Measurements from ENCODE around the gene CD1B. TPM values are rescaled to one million over a fixed set of nuclear protein-coding genes. Genes with fewer than 3 reads are reported as not detected.
"Not testable (repeated sequence)": the region's sequence is repeated elsewhere in the genome, so short reads cannot be mapped to it uniquely, and the experiment has no call there.

The CD1B gene
- total and polyA plus RNA-seq, 2 experiments from 2014 or later: not detected

- no peaks in the 10 kb centered on the region for H3K9me2 ChIP-seq (replicated peaks; ENCODE audit: insufficient read depth)
- H3K4me2 ChIP-seq: no peak overlapping the region
- no peaks in the 10 kb centered on the region for H3K36me3 ChIP-seq (replicated peaks; ENCODE audit: insufficient read depth, low read depth)
- no peak overlapping the region for H3K4me3 ChIP-seq
- H3K27me3 ChIP-seq: no peaks in the 10 kb centered on the region
- no peaks in the 10 kb centered on the region for H3K9me3 ChIP-seq (ENCODE audit: low read depth)
- no peak overlapping the region for H2AFZ ChIP-seq
- H3K79me2 ChIP-seq: no peaks in the 10 kb centered on the region
- no peak overlapping the region for H3K27ac ChIP-seq
- DNase-seq (ENCODE audit: low spot score): no peak
- TF ChIP-seq EZH2 (IDR thresholded peaks at IDR 0.05; ENCODE audit: borderline replicate concordance) (no peak), EZH2phosphoT487 (IDR thresholded peaks at IDR 0.05; ENCODE audit: low read depth, severe bottlenecking, unreplicated experiment) (no peak), CTCF (IDR thresholded peaks at IDR 0.05; ENCODE audit: poor library complexity) (no peak)
- H4K20me1 ChIP-seq (ENCODE audit: insufficient read depth, poor library complexity, severe bottlenecking): no peaks in the 10 kb centered on the region
- 75% methylated on average over 7 of the region's 7 CpGs for WGBS (ENCODE audit: low lambda C conversion rate, missing lambda C conversion rate)
- H3K4me1 ChIP-seq (ENCODE audit: insufficient read depth): no peaks in the 10 kb centered on the region
Observed at GRCh38 chr1:158285756-158286241, 45.5 kb downstream of the CD1B start.

- H3K79me2 ChIP-seq: no peaks in the 10 kb centered on the region
- 72% methylated on average over 2 of the region's 2 CpGs for WGBS (ENCODE audit: low lambda C conversion rate, missing lambda C conversion rate)
- H3K27ac ChIP-seq: no peak overlapping the region
Observed at GRCh38 chr1:158283965-158284364, 47.4 kb downstream of the CD1B start.

GRCh38 chr1:158282421-158282820 lies 48.9 kb downstream of the CD1B start:
- H4K20me1 ChIP-seq (ENCODE audit: insufficient read depth, poor library complexity, severe bottlenecking); H3K9me3 ChIP-seq (ENCODE audit: low read depth): not testable (repeated sequence)
- WGBS (ENCODE audit: low lambda C conversion rate, missing lambda C conversion rate): 83% methylated on average over 2 of the region's 2 CpGs

More at GRCh38 chr1:158283965-158284364, 47.4 kb downstream of the CD1B start:
- Histone ChIP-seq H3K4me3 (no peak overlapping the region), H3K9me3 (ENCODE audit: low read depth) (no peaks in the 10 kb centered on the region), H3K4me2 (no peak overlapping the region), H3K27me3 (no peaks in the 10 kb centered on the region), H3K4me1 (ENCODE audit: insufficient read depth) (no peaks in the 10 kb centered on the region), H4K20me1 (ENCODE audit: insufficient read depth, poor library complexity, severe bottlenecking) (no peaks in the 10 kb centered on the region), H2AFZ (no peak overlapping the region), H3K9me2 (replicated peaks; ENCODE audit: insufficient read depth) (no peaks in the 10 kb centered on the region), H3K36me3 (replicated peaks; ENCODE audit: insufficient read depth, low read depth) (no peaks in the 10 kb centered on the region)
- DNase-seq (ENCODE audit: low spot score): no peak
- TF ChIP-seq EZH2phosphoT487 (IDR thresholded peaks at IDR 0.05; ENCODE audit: low read depth, severe bottlenecking, unreplicated experiment) (no peak), EZH2 (IDR thresholded peaks at IDR 0.05; ENCODE audit: borderline replicate concordance) (no peak), CTCF (IDR thresholded peaks at IDR 0.05; ENCODE audit: poor library complexity) (no peak)

More at GRCh38 chr1:158282421-158282820, 48.9 kb downstream of the CD1B start:
- not testable (repeated sequence) for H3K36me3 ChIP-seq (replicated peaks; ENCODE audit: insufficient read depth, low read depth); H3K79me2 ChIP-seq; H3K9me2 ChIP-seq (replicated peaks; ENCODE audit: insufficient read depth); DNase-seq (ENCODE audit: low spot score); H3K4me1 ChIP-seq (ENCODE audit: insufficient read depth); H3K4me3 ChIP-seq; H3K4me2 ChIP-seq; H3K27me3 ChIP-seq; H2AFZ ChIP-seq; H3K27ac ChIP-seq

Other genes starting within 250 kb of the CD1B start
- gene CD1D, start 150.6 kb downstream of the CD1B start, total RNA-seq: 3.9 and 4.7 TPM in 2 replicates
- gene CD1D, start 150.6 kb downstream of the CD1B start, polyA plus RNA-seq: 2.3 and 3.7 TPM in 2 replicates
- not detected in 2 replicates for gene CD1A, start 77.1 kb downstream of the CD1B start, total RNA-seq
- gene CD1A, start 77.1 kb downstream of the CD1B start, polyA plus RNA-seq: not detected in 2 replicates
- gene CD1C, start 41.6 kb downstream of the CD1B start, total RNA-seq: not detected in 2 replicates
- not detected in 2 replicates for gene CD1C, start 41.6 kb downstream of the CD1B start, polyA plus RNA-seq
- gene CD1E, start 22.4 kb upstream of the CD1B start, total RNA-seq: not detected in 2 replicates
- not detected in 2 replicates for gene CD1E, start 22.4 kb upstream of the CD1B start, polyA plus RNA-seq
- gene OR10T2, start 67.9 kb upstream of the CD1B start, total RNA-seq: not detected in 2 replicates
- gene OR10T2, start 67.9 kb upstream of the CD1B start, polyA plus RNA-seq: not detected in 2 replicates
- not detected in 2 replicates for gene OR10K2, start 94.7 kb upstream of the CD1B start, total RNA-seq
- not detected in 2 replicates for gene OR10K2, start 94.7 kb upstream of the CD1B start, polyA plus RNA-seq
- gene OR10K1, start 130.3 kb upstream of the CD1B start, total RNA-seq: not detected in 2 replicates
- gene OR10K1, start 130.3 kb upstream of the CD1B start, polyA plus RNA-seq: not detected in 2 replicates
- gene OR10R2, start 140.7 kb upstream of the CD1B start, total RNA-seq: not detected in 2 replicates
- gene OR10R2, start 140.7 kb upstream of the CD1B start, polyA plus RNA-seq: not detected in 2 replicates
- gene OR6Y1, start 222.9 kb upstream of the CD1B start, total RNA-seq: not detected in 2 replicates
- gene OR6Y1, start 222.9 kb upstream of the CD1B start, polyA plus RNA-seq: not detected in 2 replicates
- not detected in 2 replicates for gene OR6P1, start 239.0 kb upstream of the CD1B start, total RNA-seq
- gene OR6P1, start 239.0 kb upstream of the CD1B start, polyA plus RNA-seq: not detected in 2 replicates
- not detected in 2 replicates for gene OR10X1, start 248.4 kb upstream of the CD1B start, total RNA-seq
- gene OR10X1, start 248.4 kb upstream of the CD1B start, polyA plus RNA-seq: not detected in 2 replicates

Measured in hepatocyte (in vitro differentiated cells).